CD4-positive, alpha-beta T cell treated with Interleukin-15 for 1 hour (primary cell): ENCODE data around the gene CIAO2B.

Experiments used
- DNase-seq: peaks from one replicate; pipeline ENCODE4 v3.0.0-alpha.2; 2020

Gene CIAO2B

DNA sequence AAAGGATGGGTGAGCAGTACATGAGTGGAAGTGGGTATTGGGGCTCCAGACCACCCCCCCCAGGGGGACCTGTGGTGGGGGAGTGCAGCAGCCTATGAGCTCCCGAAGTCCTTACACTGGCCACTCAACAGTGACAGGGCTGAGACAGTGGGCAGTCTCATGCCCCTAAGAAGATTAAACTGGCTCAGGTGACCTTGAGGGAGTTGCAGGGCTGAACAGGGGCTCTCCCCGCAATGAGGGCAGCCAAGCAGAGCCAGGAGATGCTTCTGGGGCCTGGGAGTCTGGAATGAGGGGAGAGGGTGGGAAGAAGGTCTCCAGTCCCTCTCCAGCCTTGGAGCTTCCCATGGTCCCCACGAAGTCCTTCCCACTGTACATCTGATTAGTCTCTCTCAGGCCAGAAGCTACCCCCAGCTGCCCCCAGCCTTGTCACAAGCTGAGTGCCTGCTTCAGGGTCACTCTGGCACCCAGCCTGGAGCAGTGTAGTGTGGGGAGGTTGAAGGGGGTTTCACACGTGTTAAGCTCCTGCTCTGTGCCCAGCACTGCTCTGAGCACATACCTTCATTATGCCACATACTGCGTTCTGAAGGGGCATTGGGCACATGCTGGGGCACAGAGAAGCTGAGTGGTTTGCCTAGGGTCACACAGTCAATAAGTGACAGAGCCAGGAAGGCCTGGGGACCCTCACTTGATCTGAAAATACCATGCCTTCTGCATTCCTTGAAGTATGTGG lies 14.5 kb downstream of the CIAO2B start:
- DNase-seq: no peak

DNA sequence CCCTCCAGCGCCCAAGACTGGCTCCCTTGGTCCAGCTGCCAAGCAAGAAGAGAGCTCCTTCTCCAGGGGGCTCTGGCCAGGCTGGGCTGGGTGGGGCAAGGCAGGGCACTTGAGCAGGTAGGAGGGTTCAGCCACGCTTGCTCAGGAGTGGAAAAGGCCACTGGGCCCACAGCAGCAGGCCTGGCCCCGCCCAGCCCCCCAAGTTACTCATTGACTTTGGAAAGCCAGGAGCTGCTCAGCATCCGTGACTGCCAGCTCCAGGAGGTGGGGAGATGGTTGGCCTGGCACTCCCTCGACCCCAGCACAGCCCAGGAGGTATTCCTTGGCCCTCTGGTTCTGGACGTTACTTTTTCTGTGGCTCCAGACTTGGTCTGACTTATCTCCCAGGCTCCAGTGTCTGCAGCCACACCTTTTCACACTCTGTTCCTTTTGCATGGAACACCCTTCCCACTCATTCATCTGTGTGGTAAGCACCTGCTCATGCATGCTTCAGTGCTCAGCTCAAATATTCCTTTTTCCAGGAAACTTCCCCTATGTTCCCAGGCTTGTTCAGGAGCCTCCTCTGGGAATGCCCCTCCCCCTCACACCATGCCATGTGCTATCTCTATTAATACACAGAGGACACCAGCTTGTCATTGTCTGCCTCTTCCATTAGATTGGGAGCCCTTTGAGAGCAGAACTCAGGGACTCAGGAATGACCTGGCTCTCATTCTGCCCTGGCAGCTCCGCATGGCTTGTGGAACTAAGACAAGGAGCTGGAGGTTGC lies 15.2 kb downstream of the CIAO2B start, which contains the start of gene CDH16:
Gene CDH16 (minus strand): TSS at position 83 of the 766 bp plus-strand sequence. CDS start 820 bp downstream, outside the sequence.
- DNase-seq: no peak

- no peak for DNase-seq
Measured at GRCh38 chr16:66918355-66918754, 15.8 kb downstream of the CIAO2B start.

DNA sequence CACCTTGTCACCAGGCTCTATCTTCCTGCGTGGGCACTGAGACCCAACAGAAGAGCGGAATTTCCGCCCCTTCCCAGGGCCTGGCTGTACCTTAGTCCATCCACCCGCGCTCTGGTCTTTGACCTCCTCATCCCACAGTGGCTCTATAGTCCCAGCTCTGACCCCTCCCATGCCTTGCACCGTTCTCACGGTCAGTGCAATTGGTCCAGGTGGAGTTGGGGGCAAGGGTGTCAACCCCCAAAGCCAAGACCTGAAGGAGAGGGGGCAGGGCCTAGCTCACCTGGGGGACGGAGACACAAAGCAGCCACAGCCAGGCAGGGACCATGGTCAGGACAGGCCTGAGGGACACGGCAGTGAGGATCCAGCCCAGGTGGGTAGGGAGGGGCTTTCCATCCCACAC lies 16.5 kb downstream of the CIAO2B start:
- DNase-seq: no peak

DNA sequence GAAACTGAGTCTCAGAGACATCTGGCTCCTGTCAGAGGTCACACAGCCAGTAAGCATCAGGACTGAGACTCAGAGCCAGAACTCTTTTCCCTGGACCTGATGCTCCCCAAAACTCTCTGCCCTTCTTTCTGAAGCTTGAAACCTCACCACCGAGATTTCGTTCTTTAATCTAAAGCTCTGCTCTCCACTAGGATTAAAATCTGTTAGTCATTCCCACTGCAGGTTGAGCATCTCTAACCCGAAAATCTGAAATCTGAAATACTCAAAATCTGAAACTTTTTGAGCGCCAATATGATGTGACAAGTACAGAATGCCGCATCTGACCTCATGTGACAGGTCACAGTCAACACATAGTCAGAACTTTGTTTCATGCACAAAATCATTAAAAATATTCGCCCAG lies 17.7 kb downstream of the CIAO2B start:
- DNase-seq: no peak

- no peak for DNase-seq
Measured at GRCh38 chr16:66915041-66915440, 19.2 kb downstream of the CIAO2B start.

DNA sequence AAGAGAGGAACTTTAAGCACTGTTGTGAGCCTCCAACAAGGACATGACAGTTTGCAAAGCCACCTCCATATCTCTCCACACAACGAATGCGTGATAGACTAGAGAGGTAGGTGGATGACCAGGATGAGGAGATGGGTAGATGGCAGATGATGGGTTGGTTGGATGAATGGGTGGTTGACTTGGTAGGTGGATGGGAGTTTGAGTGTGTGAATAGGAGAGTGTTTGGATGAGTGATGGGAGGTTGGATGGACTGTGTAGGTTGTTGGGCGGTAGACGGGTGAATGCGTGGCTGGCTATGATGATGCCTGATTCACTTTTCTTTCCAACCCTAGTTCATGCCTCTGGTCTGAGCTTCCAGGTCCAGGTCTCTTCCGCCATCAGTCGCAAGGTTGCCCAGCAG lies 19.7 kb downstream of the CIAO2B start:
- DNase-seq: no peak

GRCh38 chr16:66913711-66914110 lies 20.5 kb downstream of the CIAO2B start:
- no peak for DNase-seq

DNA sequence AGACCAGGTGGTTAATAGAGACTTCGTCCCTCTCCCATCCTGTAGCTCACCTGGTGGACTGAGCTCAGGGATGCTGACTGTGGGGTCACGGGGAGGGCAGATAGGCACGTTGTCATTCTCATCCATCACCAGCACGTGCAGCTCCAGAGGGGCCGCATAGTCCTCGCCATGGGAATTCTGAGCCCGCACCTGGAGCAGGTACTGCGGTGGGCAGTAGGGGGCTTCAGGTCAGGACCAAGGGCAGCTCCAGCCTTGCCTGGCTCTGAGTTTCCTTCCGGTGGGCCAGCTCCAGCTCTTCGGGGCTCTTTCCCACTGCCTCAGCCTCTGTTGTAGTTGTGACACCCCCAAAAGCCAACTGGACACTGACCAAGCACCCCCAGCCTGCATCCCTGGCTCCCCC lies 21.1 kb downstream of the CIAO2B start:
- no peak for DNase-seq

GRCh38 chr16:66911801-66912200 lies 22.4 kb downstream of the CIAO2B start:
- DNase-seq: no peak

GRCh38 chr16:66911112-66911511 lies 23.1 kb downstream of the CIAO2B start:
- no peak for DNase-seq

- DNase-seq: no peak
Measured at GRCh38 chr16:66910175-66910940, 23.8 kb downstream of the CIAO2B start.

DNA sequence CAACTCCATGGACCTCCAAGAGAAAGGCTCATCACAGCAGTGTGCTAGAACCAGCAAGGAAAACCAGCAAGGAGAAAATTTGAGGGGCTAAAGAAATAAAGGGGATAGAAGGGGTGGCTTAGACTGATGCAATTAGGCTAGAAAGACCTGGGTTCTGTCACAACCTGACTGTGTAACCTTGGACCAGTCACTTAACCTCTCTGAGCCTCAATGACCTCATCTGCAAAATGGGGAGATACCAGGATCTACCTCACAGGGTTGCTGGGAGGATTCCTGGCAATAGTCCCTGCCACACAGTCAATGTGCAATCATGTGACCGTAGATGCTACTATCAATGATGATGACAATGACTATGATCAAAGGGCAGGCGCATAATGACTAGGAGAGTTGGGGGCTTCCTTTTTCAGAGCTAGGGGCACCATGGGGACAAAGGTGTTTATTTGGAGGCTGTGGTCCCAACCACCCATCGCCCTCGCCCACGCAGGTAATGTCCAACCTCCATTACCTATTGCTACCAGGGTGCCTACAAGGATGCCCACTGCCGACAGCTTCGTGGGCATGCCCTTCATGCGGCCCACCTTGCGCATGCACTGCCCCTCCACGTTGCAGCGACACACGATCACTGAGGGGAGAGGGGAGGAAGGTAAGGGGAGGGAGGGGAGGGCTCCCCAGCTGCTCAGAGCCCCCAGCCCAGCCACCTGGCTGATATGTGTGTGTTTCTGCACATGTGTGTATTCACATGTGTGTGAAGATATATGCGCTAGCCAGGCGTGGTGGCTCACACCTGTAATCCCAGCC lies 25.2 kb downstream of the CIAO2B start:
- DNase-seq: no peak

DNA sequence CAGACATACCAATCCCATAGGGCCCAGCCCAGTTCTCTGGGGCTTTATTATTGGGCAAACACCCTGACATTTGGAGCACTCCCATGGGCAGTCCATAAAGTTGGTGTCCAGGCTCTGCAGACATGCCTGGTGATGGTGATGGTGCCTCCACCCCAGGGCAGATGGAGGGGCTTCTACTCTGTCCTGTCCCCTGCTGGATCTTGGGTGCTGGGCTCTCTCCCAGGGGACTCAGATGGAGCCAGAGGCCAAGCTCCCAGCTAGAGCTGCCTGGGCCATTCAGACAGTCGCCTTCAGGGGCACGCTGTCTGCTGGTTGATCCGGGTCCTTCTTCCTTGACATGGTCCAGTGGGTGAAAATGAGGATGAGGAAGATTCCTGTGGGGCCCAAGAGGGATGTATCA lies 26.1 kb downstream of the CIAO2B start:
- DNase-seq: no peak

GRCh38 chr16:66906916-66907836 lies 27.0 kb downstream of the CIAO2B start:
- no peak for DNase-seq

GRCh38 chr16:66905633-66906539 lies 28.3 kb downstream of the CIAO2B start:
- DNase-seq: no peak

DNA sequence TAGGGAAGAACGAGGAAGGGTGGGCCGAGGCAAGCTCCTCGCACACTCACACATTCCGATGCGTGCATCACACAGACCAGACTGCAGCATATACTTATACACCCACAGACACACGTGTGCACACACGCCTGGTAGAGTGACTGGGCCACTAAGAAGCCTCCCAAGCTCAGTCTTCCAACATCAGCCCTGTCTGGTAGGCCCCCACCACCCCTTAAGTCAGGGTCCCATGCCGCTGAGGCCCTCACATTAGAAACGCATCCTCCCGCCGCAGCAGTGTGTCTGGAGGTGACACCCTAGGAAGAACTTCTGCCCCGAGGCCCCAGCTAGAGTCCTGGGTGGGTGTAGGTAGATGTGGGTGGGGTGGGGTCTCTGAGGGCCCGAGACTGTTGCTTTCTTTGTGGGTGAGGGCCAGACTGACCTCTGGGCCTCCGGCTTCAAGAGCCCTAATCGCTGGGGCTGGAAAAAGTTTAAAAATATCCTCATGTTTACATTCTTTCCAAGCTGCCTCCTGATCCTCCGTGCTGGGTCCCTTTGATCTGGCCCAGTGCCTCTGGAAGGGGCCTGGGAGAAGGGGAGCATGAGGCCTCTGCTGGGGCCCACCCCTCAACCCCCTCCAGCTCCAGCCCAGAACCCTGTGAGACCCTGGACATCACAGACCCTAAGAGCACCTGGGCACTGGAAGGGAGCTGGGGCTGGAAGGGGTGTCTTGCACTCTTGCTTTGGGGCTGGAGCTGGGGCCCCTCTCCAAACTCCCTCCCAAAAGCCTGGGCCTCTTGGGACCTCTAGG lies 29.2 kb downstream of the CIAO2B start:
- DNase-seq: no peak

DNA sequence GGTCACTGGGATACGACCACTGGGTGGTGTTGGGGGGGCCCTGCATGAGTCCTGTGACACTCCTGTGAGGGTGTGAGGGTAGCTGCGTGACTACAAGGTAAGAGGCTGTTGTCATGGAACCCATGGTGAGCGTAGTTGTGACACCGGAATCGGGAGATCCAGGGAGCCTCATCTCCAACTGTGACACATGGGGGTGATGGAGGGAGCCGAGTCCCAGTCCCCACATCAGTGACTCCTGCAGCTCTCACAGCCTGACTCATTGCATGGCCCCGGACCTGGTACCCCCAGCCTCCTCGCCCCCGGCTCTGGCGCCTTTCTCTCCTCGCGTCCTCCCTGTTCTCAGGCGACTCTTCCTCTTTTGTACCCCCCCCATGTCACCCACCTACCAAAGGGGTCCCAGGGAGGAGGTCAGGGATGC lies 29.8 kb downstream of the CIAO2B start:
- DNase-seq: no peak
